Posterior cingulate gyrus (tissue), 11 donors: ENCODE results near the gene ADAM17.
"Not testable (repeated sequence)": the region's sequence is repeated elsewhere in the genome, so short reads cannot be mapped to it uniquely, and the experiment has no call there.

ENCODE experiments used
- DNase-seq, 10 donors: peaks; one replicate each; pipeline versions ENCODE4 v3.0.0 to v3.0.0-alpha.2; 2020 to 2021; ENCODE audit warnings: mixed read lengths in 3 of 10
- intact Hi-C: fragments of 100-400 bp; cut with DNase I; formaldehyde crosslinking; loops from one replicate; pipeline ENCODE4 v1.15.1; 2023

The ADAM17 gene

GRCh38 chr2:9527995-9528787, 27.4 kb downstream of the ADAM17 start:
- intact Hi-C loops: no loop called here
- no peak for DNase-seq

DNA sequence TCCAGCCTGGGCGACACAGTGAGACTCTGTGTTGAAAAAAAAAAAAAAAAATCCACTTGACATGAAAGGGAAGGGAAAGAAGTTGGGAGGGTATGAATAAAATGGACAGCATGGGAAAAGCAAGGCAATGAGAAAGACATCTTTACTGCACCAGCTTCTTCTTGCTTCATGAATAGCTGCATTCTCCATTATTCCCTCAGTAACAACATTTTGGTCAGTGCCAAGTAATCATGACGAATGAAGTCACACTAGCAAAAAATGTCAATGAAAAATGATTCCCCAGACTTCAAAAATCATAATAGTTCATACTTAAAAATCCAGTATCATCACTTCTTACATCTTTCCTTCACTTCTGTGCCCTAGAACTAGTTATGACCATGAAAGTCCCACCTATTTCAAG, 30.4 kb downstream of the ADAM17 start:
- intact Hi-C loops: no loop called here
- no peak for DNase-seq

GRCh38 chr2:9524291-9524690, 31.3 kb downstream of the ADAM17 start:
- no peak for DNase-seq
- intact Hi-C loops: no loop called here

DNA sequence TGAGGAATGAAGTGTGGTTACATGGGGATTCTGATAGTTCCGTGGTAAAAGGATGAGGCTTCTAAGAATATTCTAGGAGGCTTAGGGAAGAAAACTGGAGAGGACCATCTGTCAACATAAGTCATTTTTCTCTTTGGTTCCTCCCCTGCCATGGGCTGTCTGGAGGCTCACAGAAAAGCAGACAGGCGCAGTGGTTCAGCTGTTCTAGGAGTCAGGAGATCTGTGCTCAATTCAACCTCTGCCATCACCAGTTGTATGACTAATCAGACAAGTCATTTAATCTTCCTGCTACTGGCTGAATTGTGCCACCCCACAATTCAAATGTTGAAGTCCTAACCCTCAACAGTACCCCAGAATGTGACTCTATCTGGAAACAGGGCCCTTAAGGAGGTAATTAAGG, 36.4 kb downstream of the ADAM17 start:
- intact Hi-C loops: no loop called here
- no peak for DNase-seq

DNA sequence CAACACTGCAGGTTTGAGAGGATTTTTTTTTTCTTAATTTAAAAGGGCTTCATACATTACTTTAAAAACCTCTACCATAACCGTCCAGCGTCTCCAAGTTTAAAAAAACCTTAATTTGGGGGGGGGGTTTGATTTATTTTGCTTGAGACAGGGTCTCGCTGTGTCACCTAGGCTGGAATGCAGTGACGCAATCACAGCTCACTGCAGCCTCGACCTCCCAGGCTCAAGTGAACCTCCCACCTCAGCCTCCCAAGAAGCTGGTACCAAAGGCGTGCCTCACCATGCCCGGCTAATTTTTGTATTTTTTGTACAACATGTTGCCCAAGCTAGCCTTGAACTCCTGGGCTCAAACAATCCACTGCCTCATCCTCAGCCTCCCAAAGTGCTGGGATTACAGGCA, 36.9 kb downstream of the ADAM17 start:
- no peak for DNase-seq
- intact Hi-C loops: no loop called here

DNA sequence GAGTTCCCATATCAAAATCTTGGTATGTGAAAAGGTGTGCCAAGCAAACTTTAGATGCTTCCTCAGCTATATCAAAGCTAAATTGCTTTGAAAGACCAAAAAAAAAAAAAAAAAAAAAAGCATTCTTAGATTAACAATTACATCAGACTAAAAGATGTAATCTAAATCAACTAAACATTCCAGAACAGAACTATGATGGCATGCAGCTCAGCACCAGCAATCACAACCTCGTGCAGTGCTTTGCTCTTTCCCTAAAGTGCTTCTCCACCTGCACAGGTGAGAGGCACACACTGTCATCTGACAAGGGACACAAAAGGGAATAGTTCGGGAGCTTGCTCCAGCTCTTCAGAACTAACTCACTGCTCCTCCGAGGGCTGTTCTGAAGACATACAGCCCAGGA, 37.5 kb downstream of the ADAM17 start:
- DNase-seq: no peak
- intact Hi-C loops: no loop called here

DNA sequence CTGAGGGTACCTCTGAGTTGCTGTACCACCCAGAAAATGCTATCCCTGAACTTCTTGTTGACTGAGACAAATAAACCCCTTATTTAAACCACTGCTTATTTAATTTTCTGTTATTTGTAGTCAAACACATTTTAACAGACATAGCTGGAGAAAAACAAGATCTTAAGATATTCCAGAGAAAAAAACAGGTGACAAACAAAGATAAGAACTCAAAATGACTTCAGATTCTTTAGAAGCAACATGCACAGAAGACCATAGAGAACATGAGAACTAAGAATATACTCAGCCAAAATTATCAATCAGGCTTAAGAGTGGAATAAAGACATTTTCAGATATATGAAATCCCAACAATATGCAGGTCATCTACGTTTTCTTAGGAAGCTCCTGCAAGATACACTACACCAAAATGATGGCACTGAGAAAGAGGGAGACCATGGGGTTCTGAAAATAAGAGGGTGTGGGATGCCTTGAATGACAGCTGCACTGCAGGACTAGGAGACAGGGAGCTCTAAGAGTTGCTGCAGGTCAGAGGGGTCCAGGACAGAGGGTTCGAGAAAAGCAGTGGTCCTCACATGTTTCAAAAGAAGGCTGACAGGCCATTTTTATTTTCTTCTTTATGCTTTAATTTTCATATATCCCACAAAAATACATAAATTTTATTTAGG, 38.4 kb downstream of the ADAM17 start:
- intact Hi-C loops: no loop called here
- DNase-seq: no peak

GRCh38 chr2:9513946-9514345, 41.7 kb downstream of the ADAM17 start:
- DNase-seq, intact Hi-C loops: not testable (repeated sequence)

- no peak for DNase-seq
- intact Hi-C loops: no loop called here
Measured at GRCh38 chr2:9508931-9509330, 46.7 kb downstream of the ADAM17 start.

- intact Hi-C loops: no loop called here
- DNase-seq: no peak
Measured at GRCh38 chr2:9498210-9498609, 57.4 kb downstream of the ADAM17 start.

- intact Hi-C loops: no loop called here
- DNase-seq: no peak
Measured at GRCh38 chr2:9497017-9497416, 58.6 kb downstream of the ADAM17 start.

DNA sequence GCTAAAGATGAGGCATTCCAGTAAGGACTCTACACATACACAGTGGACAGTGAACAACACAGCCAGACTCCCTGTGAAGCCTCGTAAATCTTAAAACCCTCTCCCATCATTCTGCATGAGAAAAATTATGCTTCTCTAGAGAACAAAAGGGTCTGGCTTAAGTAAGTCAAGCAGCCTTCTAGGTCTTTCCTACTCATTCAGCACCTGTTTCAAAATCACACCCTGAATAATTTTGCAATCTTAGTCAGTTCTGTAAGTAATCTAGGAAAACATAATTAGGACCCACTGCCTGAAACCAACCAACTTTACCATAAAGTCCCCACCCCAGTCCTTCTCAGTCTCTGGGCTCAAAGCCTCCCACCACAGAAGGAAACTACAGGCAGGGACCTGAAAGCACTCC, 61.5 kb downstream of the ADAM17 start:
- intact Hi-C loops: no loop called here
- DNase-seq: no peak

- no peak for DNase-seq
- intact Hi-C loops: no loop called here
Measured at GRCh38 chr2:9493478-9493877, 62.2 kb downstream of the ADAM17 start.

- no peak for DNase-seq
- intact Hi-C loops: no loop called here
Measured at GRCh38 chr2:9492927-9493326, 62.7 kb downstream of the ADAM17 start.

DNA sequence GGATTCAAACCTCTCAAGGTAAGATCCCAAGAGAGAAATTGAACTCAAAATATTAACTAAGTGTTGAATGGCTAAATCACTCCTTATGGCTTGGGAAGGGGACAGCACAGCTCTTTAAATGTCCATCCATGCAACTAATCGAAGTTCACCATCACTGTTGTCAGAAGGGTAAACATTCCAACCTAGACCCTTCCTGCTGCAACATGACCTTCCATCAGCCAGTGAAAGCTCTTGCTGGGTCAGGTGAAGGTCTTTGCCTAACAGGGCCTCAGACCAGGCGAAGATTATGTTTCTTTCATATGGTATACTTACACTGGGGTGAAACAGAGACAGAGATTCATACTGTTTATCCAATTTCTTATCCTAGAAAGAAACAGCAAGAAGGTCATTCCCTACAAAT, 64.8 kb downstream of the ADAM17 start:
- DNase-seq: no peak
- intact Hi-C loops: no loop called here

- DNase-seq: no peak
- intact Hi-C loops: no loop called here
Measured at GRCh38 chr2:9488583-9489547, 66.8 kb downstream of the ADAM17 start.

DNA sequence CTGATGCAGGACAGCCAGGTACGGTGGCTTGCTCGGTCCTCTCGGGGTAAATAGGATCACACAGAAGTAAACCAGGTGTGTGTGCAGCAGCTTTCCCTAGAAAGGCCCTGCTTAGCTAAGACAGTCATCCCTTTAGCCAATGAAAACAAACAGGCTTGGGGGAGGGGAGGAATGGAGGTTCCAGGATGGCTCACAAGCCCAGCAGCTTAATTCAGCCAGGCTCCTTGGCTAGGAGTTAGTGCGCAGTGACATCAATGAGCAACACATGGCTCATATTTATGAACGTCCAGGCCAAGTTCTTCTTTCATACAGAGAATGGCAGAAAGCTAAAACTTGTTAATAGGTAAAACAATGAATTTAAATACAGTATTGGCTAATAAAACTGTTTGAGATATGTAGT, 71.1 kb downstream of the ADAM17 start:
- DNase-seq: no peak
- intact Hi-C loops: no loop called here

GRCh38 chr2:9483107-9483506, 72.5 kb downstream of the ADAM17 start:
- no peak for DNase-seq
- intact Hi-C loops: no loop called here

DNA sequence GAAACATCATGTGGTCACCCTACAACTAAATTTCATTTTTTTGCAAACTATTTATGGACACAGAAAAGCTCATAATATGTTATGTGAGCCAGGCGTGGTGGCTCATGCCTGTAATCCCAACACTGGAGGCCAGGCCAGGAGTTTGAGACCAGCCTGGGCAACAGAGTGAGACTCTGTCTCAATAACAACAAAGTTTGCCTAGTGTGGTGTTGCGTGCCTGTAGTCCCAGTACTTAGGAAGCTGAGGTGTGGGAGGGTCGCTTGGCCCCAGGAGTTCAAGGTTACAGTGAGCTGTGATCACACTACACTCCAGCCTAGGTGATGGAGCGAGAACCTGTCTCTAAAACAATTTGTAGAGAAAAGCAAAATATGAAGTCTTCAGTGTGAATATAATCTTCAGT, 75.5 kb downstream of the ADAM17 start:
- intact Hi-C loops: no loop called here
- DNase-seq: no peak

GRCh38 chr2:9478526-9478925, 77.1 kb downstream of the ADAM17 start:
- intact Hi-C loops: loop anchor here (10.0 kb wide), 1 partner anchor 334 kb away; no protein-coding TSS in a partner anchor

DNA sequence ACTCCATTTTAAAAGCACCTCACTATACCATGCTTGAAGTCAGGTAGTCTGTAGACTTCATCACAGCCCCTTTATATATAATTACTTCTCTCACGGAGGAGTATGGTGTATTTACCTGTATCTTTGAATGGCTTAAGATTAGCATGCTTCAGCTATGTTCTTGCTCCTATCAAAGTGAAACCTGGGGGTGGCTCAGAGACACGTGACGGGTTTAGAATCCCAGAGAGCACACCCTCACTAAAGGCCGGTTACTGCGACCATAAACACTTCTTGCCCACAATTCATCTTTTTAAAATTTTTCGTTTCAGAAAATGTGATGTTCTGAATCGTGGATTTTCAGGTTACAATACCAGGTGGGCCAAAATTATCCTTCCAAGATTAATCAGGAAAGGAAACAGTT, 77.7 kb downstream of the ADAM17 start:
- intact Hi-C loops: loop anchor here (10.0 kb wide), 1 partner anchor 333 kb away; no protein-coding TSS in a partner anchor

More at GRCh38 chr2:9478526-9478925, 77.1 kb downstream of the ADAM17 start:
- DNase-seq: no peak

More for the DNA sequence above, 77.7 kb downstream of the ADAM17 start:
- DNase-seq: no peak
